ENCODE results near the gene CAPN5. TPM values are rescaled to one million over a fixed set of nuclear protein-coding genes. Genes with fewer than 3 reads are reported as not detected.

CAPN5 gene
- total RNA-seq, 1 donor from 2014 or later = 19.4 TPM

DNA sequence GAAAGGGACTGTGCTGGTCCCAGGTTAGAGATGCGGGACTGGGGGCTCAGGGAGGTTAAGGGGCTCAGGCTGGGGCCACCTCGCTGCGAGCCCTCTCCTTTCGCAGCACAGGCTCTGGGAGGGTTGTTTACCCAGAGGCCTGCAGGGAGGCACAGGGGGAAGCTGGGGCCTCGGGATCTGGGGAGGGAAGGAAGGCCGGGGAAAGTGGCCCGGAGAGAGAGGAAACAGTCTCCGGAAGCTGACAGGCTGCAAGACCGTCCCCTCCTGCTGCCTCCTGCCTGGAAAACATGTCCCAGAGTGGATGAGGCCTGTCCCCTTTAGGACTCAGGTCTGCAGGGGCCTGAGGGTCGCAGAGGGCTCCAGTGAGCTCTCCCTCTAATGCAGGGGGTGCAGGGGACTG, 106.7 kb downstream of the CAPN5 start:
- DNase-seq (ENCODE audit: low read depth) = no peak

DNA sequence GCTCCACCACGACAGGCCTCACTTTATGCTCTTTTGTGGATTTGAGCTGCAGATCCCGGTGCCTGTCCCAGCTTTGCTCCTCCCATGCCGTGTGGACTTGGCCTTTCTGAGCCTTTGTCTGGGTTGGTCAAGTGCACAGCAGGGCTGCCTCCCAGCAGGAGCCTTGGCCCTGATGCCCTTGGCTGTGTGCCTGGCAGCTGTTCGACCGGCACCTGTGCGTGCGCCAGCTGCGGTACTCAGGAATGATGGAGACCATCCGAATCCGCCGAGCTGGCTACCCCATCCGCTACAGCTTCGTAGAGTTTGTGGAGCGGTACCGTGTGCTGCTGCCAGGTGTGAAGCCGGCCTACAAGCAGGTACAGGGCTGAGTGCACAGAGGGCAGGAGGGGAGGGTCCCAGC, 107.8 kb downstream of the CAPN5 start:
- DNase-seq (ENCODE audit: low read depth) = no peak

- DNase-seq (ENCODE audit: low read depth) = no peak
These were observed 108.5 kb downstream of the CAPN5 start for GRCh38 chr11:77175021-77175842.

Other genes starting within 250 kb of the CAPN5 start
- gene ACER3, start 206.1 kb upstream of the CAPN5 start, total RNA-seq = 15.1 and 19.4 TPM in 2 replicates
- not detected in 2 replicates for gene B3GNT6, start 32.6 kb upstream of the CAPN5 start, total RNA-seq
- gene OMP, start 35.9 kb downstream of the CAPN5 start, total RNA-seq = 0.50 TPM in 1 of 2 replicates, not detected in the other
- gene MYO7A, start 61.3 kb downstream of the CAPN5 start, total RNA-seq = 0.35 and 1.2 TPM in 2 replicates
- gene GDPD4, start 234.7 kb downstream of the CAPN5 start, total RNA-seq = not detected in 2 replicates